HepG2 (cell line): ENCODE data around the gene CTDNEP1. TPM values are rescaled to one million over a fixed set of nuclear protein-coding genes. Genes with fewer than 3 reads are reported as not detected.

Source experiments
- AHR ChIP-seq: IDR thresholded peaks from 2 replicates; pipeline ENCODE4 v1.6.1; 2018; ENCODE audit warnings: missing genetic modification reagents, missing compliant biosample characterization
- BCL3 ChIP-seq: sonication (generic); formaldehyde crosslinking; IDR thresholded peaks from 2 replicates; pipeline ENCODE4 v1.5.1; 2020; ENCODE audit warnings: mild to moderate bottlenecking, missing genetic modification reagents, moderate library complexity
- CSRNP2 ChIP-seq: sonication (generic); formaldehyde crosslinking; conservative IDR thresholded peaks from 2 replicates; pipeline ENCODE4 v1.8.0; 2022; ENCODE audit warnings: low read depth, missing genetic modification reagents
- DR1 ChIP-seq: sonication (generic); formaldehyde crosslinking; IDR thresholded peaks from 2 replicates; pipeline ENCODE4 v1.8.0; 2021; ENCODE audit warnings: mild to moderate bottlenecking, missing genetic modification reagents, inconsistent platforms
- ELF1 ChIP-seq: sonication (generic); formaldehyde crosslinking; IDR thresholded peaks from 2 replicates; pipeline ENCODE4 v1.4.0; 2020; ENCODE audit warnings: missing genetic modification reagents
- GPBP1L1 ChIP-seq: sonication (generic); formaldehyde crosslinking; IDR thresholded peaks from 2 replicates; pipeline ENCODE4 v1.5.0; 2020; ENCODE audit warnings: mild to moderate bottlenecking, missing genetic modification reagents
- HDAC2 ChIP-seq: sonication (generic); formaldehyde crosslinking; IDR thresholded peaks from 2 replicates; pipeline ENCODE4 v1.4.0; 2020; ENCODE audit warnings: missing genetic modification reagents
- KMT2B ChIP-seq: IDR thresholded peaks from 2 replicates; pipeline ENCODE4 v1.6.1; 2016; ENCODE audit warnings: missing genetic modification reagents, missing compliant biosample characterization
- MTA1 ChIP-seq: sonication (generic); formaldehyde crosslinking; IDR thresholded peaks from 2 replicates; pipeline ENCODE4 v1.4.0; 2020; ENCODE audit warnings: missing genetic modification reagents, mild to moderate bottlenecking, borderline replicate concordance
- PAF1 ChIP-seq: IDR thresholded peaks from 2 replicates; pipeline ENCODE4 v1.6.1; 2016; ENCODE audit warnings: missing genetic modification reagents, missing compliant biosample characterization
- SOX5 ChIP-seq: IDR thresholded peaks from 2 replicates; pipeline ENCODE4 v1.6.1; 2016; ENCODE audit warnings: borderline replicate concordance
- TAF1 ChIP-seq: sonication (generic); formaldehyde crosslinking; IDR thresholded peaks from 2 replicates; pipeline ENCODE4 v1.4.0; 2020; ENCODE audit warnings: missing genetic modification reagents
- TFE3 ChIP-seq: IDR thresholded peaks from 2 replicates; pipeline ENCODE4 v1.6.1; 2016
- THAP11 ChIP-seq: IDR thresholded peaks from 2 replicates; pipeline ENCODE4 v1.6.1; 2016; ENCODE audit warnings: missing biosample characterization, missing genetic modification reagents
- ZC3H4 ChIP-seq: sonication (generic); formaldehyde crosslinking; IDR thresholded peaks from 2 replicates; pipeline ENCODE4 v1.4.0; 2020; ENCODE audit warnings: missing genetic modification reagents, borderline replicate concordance
- ZFP37 ChIP-seq: sonication (generic); formaldehyde crosslinking; IDR thresholded peaks from 2 replicates; pipeline ENCODE4 v1.4.0; 2020; ENCODE audit warnings: missing genetic modification reagents, borderline replicate concordance
- ZNF136 ChIP-seq: sonication (generic); formaldehyde crosslinking; IDR thresholded peaks from 2 replicates; pipeline ENCODE4 v1.8.1; 2022; ENCODE audit warnings: low read depth, mild to moderate bottlenecking, moderate library complexity, missing genetic modification reagents
- ZNF34 ChIP-seq: sonication (generic); formaldehyde crosslinking; IDR thresholded peaks from 2 replicates; pipeline ENCODE4 v1.4.0; 2020; ENCODE audit warnings: mild to moderate bottlenecking, missing genetic modification reagents, borderline replicate concordance
- ZNF44 ChIP-seq: sonication (generic); formaldehyde crosslinking; IDR thresholded peaks from 2 replicates; pipeline ENCODE4 v1.5.1; 2020; ENCODE audit warnings: mild to moderate bottlenecking, missing genetic modification reagents
- ZNF501 ChIP-seq: sonication (generic); formaldehyde crosslinking; IDR thresholded peaks from 2 replicates; pipeline ENCODE4 v1.5.1; 2020; ENCODE audit warnings: mild to moderate bottlenecking, moderate library complexity, missing genetic modification reagents
- ZNF576 ChIP-seq: sonication (generic); formaldehyde crosslinking; IDR thresholded peaks from 2 replicates; pipeline ENCODE4 v1.4.0; 2020; ENCODE audit warnings: mild to moderate bottlenecking, missing genetic modification reagents
- ZNF660 ChIP-seq: sonication (generic); formaldehyde crosslinking; IDR thresholded peaks from 2 replicates; pipeline ENCODE4 v1.5.1; 2020; ENCODE audit warnings: mild to moderate bottlenecking, low read depth, missing genetic modification reagents, borderline replicate concordance
- polyA plus RNA-seq, 8 experiments: library from polyadenylated mRNA; depleted of rRNA in 3 of 8; stranded (reverse) in 7 of 8; unstranded in 1 of 8; fragments of >200 nt; fragmentation: Illumina TruSeq in 4 of 8; extraction: Trizol in 4 of 8; gene quantifications; 2 replicates each; pipeline versions ENCODE4 v1.2.1 to v1.2.3, GENCODE V29; 2011 to 2016; ENCODE audit warnings: low read depth in 4 of 8, missing spikeins in 1 of 8, mixed read lengths in 1 of 8; ENCODE audit not compliant: insufficient read depth in 1 of 8
- total RNA-seq, 5 experiments: library from RNA; depleted of rRNA; stranded (reverse); fragments of >200 nt; fragmentation: Illumina TruSeq; extraction: Trizol; gene quantifications; 2 replicates each; pipeline ENCODE4 v1.2.3, GENCODE V29; 2016; ENCODE audit warnings: low read depth in 1 of 5
- TF ChIP-seq, protein P1 (sequence below): sonication (generic); formaldehyde crosslinking; IDR thresholded peaks from 2 replicates; pipeline ENCODE4 v1.4.0; 2020; ENCODE audit warnings: missing genetic modification reagents, mild to moderate bottlenecking, borderline replicate concordance

CTDNEP1 gene
- total and polyA plus RNA-seq, 2 of the 13 experiments (the other 11 are each of a cell fraction or from before 2014, with no cell fraction given) = 19.8 to 118 TPM

GRCh38 chr17:7280519-7281073 lies 29.1 kb upstream of the CTDNEP1 start (continued):
- no peak for TF ChIP-seq GPBP1L1 (CRISPR knock-in tag)
- TF ChIP-seq ZNF576 (CRISPR knock-in tag) = no peak
- no peak for TF ChIP-seq ZNF660 (CRISPR knock-in tag)
- peak; percentile 83; the same call in 1 of the 2 replicates for TF ChIP-seq MTA1 (CRISPR knock-in tag)
- peak; percentile 93 for TF ChIP-seq BCL3
- TF ChIP-seq CSRNP2 (CRISPR knock-in tag) = no peak
- peak; percentile 9; the same call in 1 of the 2 replicates for TF ChIP-seq ZNF34
- peak; percentile 57; the same call in 1 of the 2 replicates for TF ChIP-seq HDAC2 (CRISPR knock-in tag)
- TF ChIP-seq ELF1 (CRISPR knock-in tag) = peak; percentile 36; the same call in 1 of the 2 replicates
- 0 out of 2 replicates have a peak, but pooled peaks have one; percentile 69 for TF ChIP-seq ZNF136 (CRISPR knock-in tag)
- 0 out of 2 replicates have a peak, but pooled peaks have one; percentile 25 for TF ChIP-seq ZC3H4 (CRISPR knock-in tag)
- TF ChIP-seq KMT2B (CRISPR knock-in tag) = peak; percentile 44; the same call in 1 of the 2 replicates
- TF ChIP-seq THAP11 = peak; percentile 55; the same call in 1 of the 2 replicates
- TF ChIP-seq AHR = peak; percentile 59; the same call in 1 of the 2 replicates
- TF ChIP-seq TAF1 (CRISPR knock-in tag) = peak; percentile 36; the same call in 1 of the 2 replicates
- peak; percentile 82; the same call in 1 of the 2 replicates for TF ChIP-seq ZFP37 (CRISPR knock-in tag)
- no peak for TF ChIP-seq PAF1 (CRISPR knock-in tag)
- TF ChIP-seq TFE3 (CRISPR knock-in tag) = peak; percentile 47
- TF ChIP-seq ZNF501 = peak; percentile 82
- TF ChIP-seq DR1 (CRISPR knock-in tag) = no peak
- TF ChIP-seq, protein P1, sequence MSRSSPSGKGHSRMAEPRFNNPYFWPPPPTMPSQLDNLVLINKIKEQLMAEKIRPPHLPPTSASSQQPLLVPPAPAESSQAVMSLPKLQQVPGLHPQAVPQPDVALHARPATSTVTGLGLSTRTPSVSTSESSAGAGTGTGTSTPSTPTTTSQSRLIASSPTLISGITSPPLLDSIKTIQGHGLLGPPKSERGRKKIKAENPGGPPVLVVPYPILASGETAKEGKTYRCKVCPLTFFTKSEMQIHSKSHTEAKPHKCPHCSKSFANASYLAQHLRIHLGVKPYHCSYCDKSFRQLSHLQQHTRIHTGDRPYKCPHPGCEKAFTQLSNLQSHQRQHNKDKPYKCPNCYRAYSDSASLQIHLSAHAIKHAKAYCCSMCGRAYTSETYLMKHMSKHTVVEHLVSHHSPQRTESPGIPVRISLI (CRISPR knock-in tag) = no peak
- TF ChIP-seq SOX5 (CRISPR knock-in tag) = peak; percentile 38; the same call in 1 of the 2 replicates
- peak; percentile 96; the same call in 1 of the 2 replicates for TF ChIP-seq ZNF44
